ENCODE measurements around the gene CACHD1. TPM values are rescaled to one million over a fixed set of nuclear protein-coding genes. Genes with fewer than 3 reads are reported as not detected.

Gene CACHD1
- total RNA-seq, 1 experiment from 2014 or later = 16.6 TPM

GRCh38 chr1:64676386-64676785, 206.5 kb downstream of the CACHD1 start:
- H3K27me3 Mint-ChIP-seq (ENCODE audit: insufficient read depth, unreplicated experiment) = no peaks in the 10 kb centered on the region
- CTCF ChIA-PET = interaction anchor here (1.0 kb wide), 1 partner anchor 23 kb away, joined by 3 read pairs; no protein-coding TSS in a partner anchor
- POLR2A ChIA-PET = no interaction called here
- H3K9me3 Mint-ChIP-seq (ENCODE audit: unreplicated experiment) = no peaks in the 10 kb centered on the region
- H3K27ac Mint-ChIP-seq (ENCODE audit: unreplicated experiment) = no peak overlapping the region
- H3K36me3 ChIP-seq (ENCODE audit: control insufficient read depth, insufficient read depth, low read length) = no peaks in the 10 kb centered on the region
- H3K36me3 Mint-ChIP-seq (ENCODE audit: insufficient read depth, unreplicated experiment) = peaks cover 14% of the 10 kb centered on the region
- intact Hi-C loops (cut with micrococcal nuclease; ENCODE audit: unreplicated experiment) = loop anchor here (5.0 kb wide), 1 partner anchor 174 kb away; no protein-coding TSS in a partner anchor
- H3K27me3 ChIP-seq (replicated peaks; ENCODE audit: control insufficient read depth, insufficient read depth, low read length) = no peaks in the 10 kb centered on the region
- DNase-seq = no peak
- H3K4me3 Mint-ChIP-seq (ENCODE audit: unreplicated experiment) = no peak overlapping the region
- TF ChIP-seq, protein P1, sequence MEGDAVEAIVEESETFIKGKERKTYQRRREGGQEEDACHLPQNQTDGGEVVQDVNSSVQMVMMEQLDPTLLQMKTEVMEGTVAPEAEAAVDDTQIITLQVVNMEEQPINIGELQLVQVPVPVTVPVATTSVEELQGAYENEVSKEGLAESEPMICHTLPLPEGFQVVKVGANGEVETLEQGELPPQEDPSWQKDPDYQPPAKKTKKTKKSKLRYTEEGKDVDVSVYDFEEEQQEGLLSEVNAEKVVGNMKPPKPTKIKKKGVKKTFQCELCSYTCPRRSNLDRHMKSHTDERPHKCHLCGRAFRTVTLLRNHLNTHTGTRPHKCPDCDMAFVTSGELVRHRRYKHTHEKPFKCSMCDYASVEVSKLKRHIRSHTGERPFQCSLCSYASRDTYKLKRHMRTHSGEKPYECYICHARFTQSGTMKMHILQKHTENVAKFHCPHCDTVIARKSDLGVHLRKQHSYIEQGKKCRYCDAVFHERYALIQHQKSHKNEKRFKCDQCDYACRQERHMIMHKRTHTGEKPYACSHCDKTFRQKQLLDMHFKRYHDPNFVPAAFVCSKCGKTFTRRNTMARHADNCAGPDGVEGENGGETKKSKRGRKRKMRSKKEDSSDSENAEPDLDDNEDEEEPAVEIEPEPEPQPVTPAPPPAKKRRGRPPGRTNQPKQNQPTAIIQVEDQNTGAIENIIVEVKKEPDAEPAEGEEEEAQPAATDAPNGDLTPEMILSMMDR (IDR thresholded peaks at IDR 0.05; ENCODE audit: insufficient read depth in 1 of 2, low read depth in 1 of 2, low read length in 1 of 2, severe bottlenecking in 1 of 2, unreplicated experiment in 1 of 2) = no peak
- H3K4me3 ChIP-seq (ENCODE audit: low read depth, low read length) = no peak overlapping the region
- H3K4me1 Mint-ChIP-seq (ENCODE audit: low read depth, unreplicated experiment) = no peaks in the 10 kb centered on the region
- H3K4me1 ChIP-seq = no peaks in the 10 kb centered on the region
- H3K9me3 ChIP-seq = no peaks in the 10 kb centered on the region
- BruUV-seq (replicated peaks) = no TSS peak

DNA sequence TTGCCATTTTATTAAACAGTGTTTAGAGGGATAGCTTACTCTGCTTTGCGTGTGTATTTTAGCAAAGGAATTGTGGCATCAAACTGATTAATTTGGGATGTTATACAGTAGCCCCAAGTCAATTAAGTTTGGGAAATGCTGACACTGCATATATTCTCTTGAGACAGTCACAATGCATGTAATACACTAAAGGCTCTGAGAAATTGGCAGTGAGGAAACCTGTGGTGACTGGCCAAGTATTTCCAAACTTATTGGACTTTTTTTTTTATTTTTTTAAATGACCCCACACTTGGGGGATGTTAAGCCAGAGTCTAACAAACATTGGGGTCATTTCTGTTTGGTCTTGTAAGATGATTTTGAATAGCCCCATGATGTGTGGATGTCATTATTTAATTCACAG, 207.6 kb downstream of the CACHD1 start:
- no peaks in the 10 kb centered on the region for H3K36me3 ChIP-seq (ENCODE audit: control insufficient read depth, insufficient read depth, low read length)
- H3K27me3 ChIP-seq (replicated peaks; ENCODE audit: control insufficient read depth, insufficient read depth, low read length) = no peaks in the 10 kb centered on the region
- DNase-seq = no peak
- ChIA-PET CTCF (no interaction called here), POLR2A (no interaction called here)
- intact Hi-C loops (cut with micrococcal nuclease; ENCODE audit: unreplicated experiment) = loop anchor here (5.0 kb wide), 1 partner anchor 175 kb away; no protein-coding TSS in a partner anchor
- no peaks in the 10 kb centered on the region for H3K9me3 ChIP-seq
- Mint-ChIP-seq H3K36me3 (ENCODE audit: insufficient read depth, unreplicated experiment) (peaks cover 25% of the 10 kb centered on the region), H3K27ac (ENCODE audit: unreplicated experiment) (no peak overlapping the region), H3K27me3 (ENCODE audit: insufficient read depth, unreplicated experiment) (no peaks in the 10 kb centered on the region), H3K4me1 (ENCODE audit: low read depth, unreplicated experiment) (no peaks in the 10 kb centered on the region), H3K9me3 (ENCODE audit: unreplicated experiment) (no peaks in the 10 kb centered on the region), H3K4me3 (ENCODE audit: unreplicated experiment) (no peak overlapping the region)
- no peaks in the 10 kb centered on the region for H3K4me1 ChIP-seq
- no peak overlapping the region for H3K4me3 ChIP-seq (ENCODE audit: low read depth, low read length)
- TF ChIP-seq, protein P1 (IDR thresholded peaks at IDR 0.05; ENCODE audit: insufficient read depth in 1 of 2, low read depth in 1 of 2, low read length in 1 of 2, severe bottlenecking in 1 of 2, unreplicated experiment in 1 of 2) = no peak
- BruUV-seq (replicated peaks) = no TSS peak

DNA sequence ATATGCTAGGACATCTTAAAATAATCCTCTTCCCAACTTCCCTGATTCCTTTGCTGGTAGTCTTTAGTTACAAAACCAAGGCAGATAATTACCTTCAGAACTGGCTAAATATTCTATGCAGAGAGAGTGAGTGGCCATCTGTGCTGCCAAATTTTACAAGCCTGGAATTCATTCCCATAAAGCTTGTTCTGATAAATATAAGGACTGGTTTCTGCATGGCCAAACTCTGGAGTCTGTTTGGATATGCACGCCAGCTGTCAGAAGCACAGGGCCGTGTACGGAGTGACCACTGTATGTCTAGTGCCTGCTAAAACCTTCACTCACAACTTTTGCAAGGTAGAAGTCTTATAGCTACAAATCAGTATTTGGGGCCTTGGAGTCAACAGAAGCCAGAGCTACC, 208.4 kb downstream of the CACHD1 start:
- intact Hi-C loops (cut with micrococcal nuclease; ENCODE audit: unreplicated experiment) = loop anchor here (5.0 kb wide), 1 partner anchor 176 kb away; no protein-coding TSS in a partner anchor
- ChIA-PET POLR2A (no interaction called here), CTCF (no interaction called here)
- H3K4me1 Mint-ChIP-seq (ENCODE audit: low read depth, unreplicated experiment) = no peaks in the 10 kb centered on the region
- H3K9me3 ChIP-seq = no peaks in the 10 kb centered on the region
- no peaks in the 10 kb centered on the region for H3K36me3 ChIP-seq (ENCODE audit: control insufficient read depth, insufficient read depth, low read length)
- H3K27ac Mint-ChIP-seq (ENCODE audit: unreplicated experiment) = no peak overlapping the region
- no peaks in the 10 kb centered on the region for H3K4me1 ChIP-seq
- H3K27me3 Mint-ChIP-seq (ENCODE audit: insufficient read depth, unreplicated experiment) = no peaks in the 10 kb centered on the region
- no TSS peak for BruUV-seq (replicated peaks)
- TF ChIP-seq, protein P1 (IDR thresholded peaks at IDR 0.05; ENCODE audit: insufficient read depth in 1 of 2, low read depth in 1 of 2, low read length in 1 of 2, severe bottlenecking in 1 of 2, unreplicated experiment in 1 of 2) = no peak
- DNase-seq = no peak
- H3K36me3 Mint-ChIP-seq (ENCODE audit: insufficient read depth, unreplicated experiment) = peaks cover 25% of the 10 kb centered on the region
- H3K4me3 ChIP-seq (ENCODE audit: low read depth, low read length) = no peak overlapping the region
- H3K27me3 ChIP-seq (replicated peaks; ENCODE audit: control insufficient read depth, insufficient read depth, low read length) = no peaks in the 10 kb centered on the region
- H3K9me3 Mint-ChIP-seq (ENCODE audit: unreplicated experiment) = no peaks in the 10 kb centered on the region
- no peak overlapping the region for H3K4me3 Mint-ChIP-seq (ENCODE audit: unreplicated experiment)
